GM04504 (cell line): ENCODE data around the gene SLAMF1.
A peak's percentile ranks its signal among the peaks of the same experiment; 100 is the strongest.
"Not testable (repeated sequence)": the region's sequence is repeated elsewhere in the genome, so short reads cannot be mapped to it uniquely, and the experiment has no call there.

Experiments used
- DNase-seq: peaks from one replicate; pipeline ENCODE4 v3.0.0-alpha.2; 2012; ENCODE audit warnings: low read depth

The SLAMF1 gene

GRCh38 chr1:160646711-160647328, at the start of gene SLAMF1:
TSS of gene SLAMF1 (minus strand) at chr1:160647044. CDS start at chr1:160646945, 99 bp downstream.
- no peak for DNase-seq

GRCh38 chr1:160692390-160692789, 45.5 kb upstream of the SLAMF1 start:
- not testable (repeated sequence) for DNase-seq

GRCh38 chr1:160685266-160685665, 38.4 kb upstream of the SLAMF1 start:
- no peak for DNase-seq

GRCh38 chr1:160682983-160683865, 36.4 kb upstream of the SLAMF1 start:
- DNase-seq: no peak

- no peak for DNase-seq
These were observed 35.0 kb upstream of the SLAMF1 start for GRCh38 chr1:160681891-160682140.

- DNase-seq: peak; percentile 10
These were observed 34.4 kb upstream of the SLAMF1 start for GRCh38 chr1:160681066-160681890.

GRCh38 chr1:160680399-160680798, 33.6 kb upstream of the SLAMF1 start:
- no peak for DNase-seq

GRCh38 chr1:160679893-160680292, 33.0 kb upstream of the SLAMF1 start:
- DNase-seq: no peak

GRCh38 chr1:160676869-160677597, 30.2 kb upstream of the SLAMF1 start:
- no peak for DNase-seq

- peak; percentile 23 for DNase-seq
These were observed 29.0 kb upstream of the SLAMF1 start for GRCh38 chr1:160675641-160676410.

GRCh38 chr1:160674415-160674814, 27.6 kb upstream of the SLAMF1 start:
- DNase-seq: no peak

- no peak for DNase-seq
These were observed 26.2 kb upstream of the SLAMF1 start for GRCh38 chr1:160672789-160673695.

GRCh38 chr1:160671603-160672517, 25.0 kb upstream of the SLAMF1 start:
- no peak for DNase-seq

GRCh38 chr1:160670701-160671100, 23.9 kb upstream of the SLAMF1 start:
- no peak for DNase-seq

GRCh38 chr1:160669802-160670201, 23.0 kb upstream of the SLAMF1 start:
- DNase-seq: no peak

GRCh38 chr1:160669276-160669675, 22.4 kb upstream of the SLAMF1 start:
- no peak for DNase-seq

GRCh38 chr1:160667896-160668295, 21.1 kb upstream of the SLAMF1 start:
- no peak for DNase-seq

GRCh38 chr1:160666079-160666442, 19.2 kb upstream of the SLAMF1 start:
- no peak for DNase-seq
